AG09319 (cell line): ENCODE data around the gene HAS3.

Experiments used
- DNase-seq: peaks from one replicate; pipeline ENCODE4 v3.0.0-alpha.2; 2010; ENCODE audit warnings: low read depth; ENCODE audit errors: extremely low read depth
- TF ChIP-seq, protein P1 (sequence below): IDR thresholded peaks from 2 replicates; pipeline ENCODE4 v1.5.1; 2011; ENCODE audit warnings: low read depth, mild to moderate bottlenecking, inconsistent platforms, low read length, moderate library complexity

HAS3 gene

DNA sequence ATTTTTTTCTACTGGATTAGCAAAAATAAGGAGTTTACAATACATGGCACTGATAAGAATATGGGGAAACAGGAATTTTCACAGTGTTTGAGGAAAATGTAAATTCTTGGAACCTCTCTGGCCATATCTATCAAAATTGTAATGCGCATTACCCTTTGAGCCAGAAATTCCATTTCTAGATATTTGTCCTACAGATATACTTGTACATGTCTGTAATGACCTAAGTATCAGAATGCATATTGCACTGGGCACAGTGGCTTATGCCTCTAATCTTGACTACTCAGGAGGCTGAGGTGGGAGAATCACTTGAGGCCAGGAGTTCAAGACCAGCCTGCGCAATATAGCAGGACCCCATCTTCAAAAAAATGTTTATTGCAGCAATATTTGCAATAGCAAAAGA lies 25.8 kb upstream of the HAS3 start:
- DNase-seq = no peak
- TF ChIP-seq, protein P1, sequence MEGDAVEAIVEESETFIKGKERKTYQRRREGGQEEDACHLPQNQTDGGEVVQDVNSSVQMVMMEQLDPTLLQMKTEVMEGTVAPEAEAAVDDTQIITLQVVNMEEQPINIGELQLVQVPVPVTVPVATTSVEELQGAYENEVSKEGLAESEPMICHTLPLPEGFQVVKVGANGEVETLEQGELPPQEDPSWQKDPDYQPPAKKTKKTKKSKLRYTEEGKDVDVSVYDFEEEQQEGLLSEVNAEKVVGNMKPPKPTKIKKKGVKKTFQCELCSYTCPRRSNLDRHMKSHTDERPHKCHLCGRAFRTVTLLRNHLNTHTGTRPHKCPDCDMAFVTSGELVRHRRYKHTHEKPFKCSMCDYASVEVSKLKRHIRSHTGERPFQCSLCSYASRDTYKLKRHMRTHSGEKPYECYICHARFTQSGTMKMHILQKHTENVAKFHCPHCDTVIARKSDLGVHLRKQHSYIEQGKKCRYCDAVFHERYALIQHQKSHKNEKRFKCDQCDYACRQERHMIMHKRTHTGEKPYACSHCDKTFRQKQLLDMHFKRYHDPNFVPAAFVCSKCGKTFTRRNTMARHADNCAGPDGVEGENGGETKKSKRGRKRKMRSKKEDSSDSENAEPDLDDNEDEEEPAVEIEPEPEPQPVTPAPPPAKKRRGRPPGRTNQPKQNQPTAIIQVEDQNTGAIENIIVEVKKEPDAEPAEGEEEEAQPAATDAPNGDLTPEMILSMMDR = no peak

DNA sequence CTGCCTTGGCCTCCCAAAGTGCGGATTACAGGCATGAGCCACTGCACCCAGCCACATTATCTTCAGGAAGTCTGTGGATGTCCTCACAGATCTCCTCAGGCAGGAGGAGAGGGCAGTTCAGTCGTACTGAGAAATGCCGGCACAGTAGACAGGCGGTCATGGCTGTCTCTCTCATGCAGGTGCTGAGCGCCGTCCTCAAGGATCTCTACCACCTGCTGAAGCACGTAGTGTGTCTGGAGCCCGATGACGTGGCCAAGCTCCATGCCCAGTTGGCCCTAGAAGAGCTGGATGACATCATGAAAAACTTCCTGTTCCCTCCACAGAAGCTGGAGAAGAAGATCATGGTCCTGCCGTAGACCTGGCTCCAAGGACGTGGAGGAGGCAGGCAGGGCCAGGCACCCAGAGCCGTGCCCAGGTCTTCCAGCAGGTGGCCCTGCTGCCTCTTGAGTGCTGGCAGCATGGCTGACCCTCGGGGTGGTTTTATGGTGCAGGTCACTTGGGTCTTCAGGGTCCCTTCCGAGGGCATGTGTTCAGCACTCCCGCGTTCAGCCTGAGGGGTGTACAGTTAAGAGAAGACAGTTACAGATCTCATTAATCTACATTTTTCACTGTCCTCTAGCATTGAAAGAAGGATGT lies 22.0 kb upstream of the HAS3 start:
- no peak for DNase-seq
- TF ChIP-seq, protein P1 = no peak

DNA sequence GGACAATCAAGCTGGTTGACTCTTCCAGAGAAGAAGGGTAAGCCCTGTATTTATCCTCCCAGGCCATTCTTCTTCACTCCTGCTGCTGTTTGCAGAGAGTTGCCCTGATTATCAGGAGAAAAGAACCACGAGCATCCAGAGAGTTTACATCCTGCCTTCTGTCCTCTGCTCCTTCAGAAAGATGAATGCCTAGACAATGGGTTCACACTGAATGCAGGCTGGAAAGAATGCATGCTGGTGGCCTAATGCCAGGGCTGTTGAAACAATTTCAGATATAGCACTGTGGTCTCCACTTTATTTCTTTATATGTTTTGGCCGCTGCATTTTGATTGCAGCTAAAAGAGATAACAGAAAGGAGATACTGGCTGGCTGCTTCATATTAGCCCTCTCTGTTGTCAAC lies 21.2 kb upstream of the HAS3 start:
- TF ChIP-seq, protein P1 = no peak
- no peak for DNase-seq

DNA sequence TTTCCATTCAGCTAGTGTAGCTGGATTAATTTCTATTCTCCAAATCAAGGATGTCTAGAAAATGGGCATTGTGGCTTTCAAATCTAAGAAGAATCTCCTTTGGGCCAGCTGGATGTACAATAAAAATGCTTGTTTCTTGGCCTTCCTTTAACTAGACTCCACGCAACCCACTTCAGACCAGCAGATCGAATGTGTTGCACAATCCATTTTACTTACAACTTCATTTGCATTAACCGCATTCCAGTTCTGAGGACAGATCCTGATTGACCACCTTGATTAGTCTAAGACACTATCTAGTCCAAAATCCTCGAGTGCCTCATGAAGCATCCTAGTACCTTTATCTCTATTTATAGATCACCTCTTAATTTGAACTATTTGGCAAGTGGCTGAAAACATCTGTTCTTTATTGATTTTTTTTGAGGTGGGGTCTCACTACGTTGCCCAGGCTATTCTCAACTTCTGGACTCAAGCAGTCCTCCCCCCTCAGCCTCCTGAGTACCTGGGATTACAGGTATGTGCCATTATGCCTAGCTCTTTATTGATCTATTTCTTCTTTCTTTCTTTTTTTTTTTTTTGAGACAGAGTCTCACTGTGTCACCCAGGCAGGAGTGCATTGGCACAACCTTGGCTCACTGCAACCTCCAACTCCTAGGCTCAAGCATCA lies 20.3 kb upstream of the HAS3 start:
- TF ChIP-seq, protein P1 = no peak
- DNase-seq = no peak

DNA sequence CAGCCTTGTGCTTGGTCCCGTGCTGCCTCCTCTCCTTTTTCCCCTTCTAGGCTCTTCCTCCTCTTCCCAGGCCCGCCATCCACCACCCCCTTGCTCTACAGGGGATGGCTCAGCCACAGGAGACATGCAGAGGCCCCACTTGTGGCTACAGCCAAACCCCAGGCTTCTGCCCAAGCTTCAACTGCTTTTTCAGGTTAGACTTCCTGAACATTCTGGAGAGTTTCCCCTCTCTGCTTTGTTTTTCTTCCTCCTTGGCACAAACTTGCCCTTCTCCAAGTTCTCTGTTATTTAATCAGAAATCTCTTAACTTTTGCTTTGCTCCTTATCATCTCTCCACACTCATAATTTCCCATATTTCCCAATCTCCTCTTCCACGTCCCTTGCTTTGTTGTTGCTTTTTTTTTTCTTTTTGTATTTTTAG lies 18.3 kb upstream of the HAS3 start:
- TF ChIP-seq, protein P1 = no peak
- DNase-seq = no peak

DNA sequence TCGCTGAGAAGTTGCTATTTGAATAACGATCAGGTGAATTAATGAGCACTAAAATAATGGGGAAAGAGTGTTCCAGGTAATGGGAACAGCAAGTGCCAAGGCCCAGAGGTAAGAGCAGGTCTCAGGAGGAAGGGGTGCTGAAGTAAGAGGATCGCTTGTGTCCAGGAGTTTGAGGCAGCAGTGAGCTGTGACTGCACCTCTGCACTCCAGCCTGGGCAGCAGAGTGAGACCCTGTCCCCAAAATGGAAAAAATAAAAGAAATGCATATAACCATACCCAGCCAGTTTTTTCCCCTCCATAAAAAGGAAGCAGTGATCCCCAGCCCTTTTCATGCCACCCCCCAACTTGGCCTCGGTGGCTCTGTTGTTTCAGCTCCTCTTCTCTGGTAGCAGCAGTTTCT lies 16.8 kb upstream of the HAS3 start:
- DNase-seq = no peak
- TF ChIP-seq, protein P1 = no peak

DNA sequence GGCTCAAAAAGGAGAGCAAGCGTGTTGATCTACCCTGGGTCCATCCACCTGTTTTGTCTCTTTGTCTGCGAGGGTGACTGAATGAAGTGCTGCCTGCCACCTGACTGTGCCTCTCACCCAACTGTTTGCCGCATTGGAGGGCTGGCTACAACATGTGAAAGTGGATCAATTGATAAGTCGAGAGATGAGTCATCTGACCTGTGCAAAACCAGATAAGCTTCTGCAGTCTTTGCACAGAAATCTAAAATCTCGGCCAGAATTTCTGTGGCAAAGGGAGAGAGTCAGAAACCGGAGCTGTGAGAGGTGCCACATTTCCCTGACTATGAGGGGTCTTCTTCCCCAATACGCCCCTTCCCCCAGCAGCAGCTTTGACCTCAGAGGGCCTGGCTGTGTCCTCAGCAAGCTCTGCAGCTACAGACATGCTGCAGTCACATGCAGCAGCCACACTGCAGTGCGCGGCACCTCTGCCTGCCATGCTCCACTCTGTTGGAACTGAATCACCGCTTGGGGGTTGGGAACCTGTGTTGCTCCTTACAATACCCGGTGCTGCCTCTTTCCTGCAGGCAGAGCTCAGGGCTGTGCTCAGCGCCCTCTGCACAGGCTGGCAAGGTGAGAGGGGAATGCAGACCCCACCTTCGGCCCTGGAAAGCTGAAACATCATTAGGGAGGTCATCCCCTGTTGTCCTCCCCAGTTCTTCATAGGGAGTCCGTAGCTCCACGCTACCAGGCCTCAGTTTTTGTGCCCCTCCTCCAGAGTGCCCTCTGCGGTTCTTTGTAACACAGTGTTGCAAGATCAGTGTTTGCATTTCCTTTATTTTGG lies 16.2 kb upstream of the HAS3 start:
- no peak for DNase-seq
- TF ChIP-seq, protein P1 = no peak
